Inferior parietal cortex (tissue), 1 donor: ENCODE data around the gene DPP4.
"Not testable (repeated sequence)": the region's sequence is repeated elsewhere in the genome, so short reads cannot be mapped to it uniquely, and the experiment has no call there.

Source experiments
- DNase-seq: peaks from one replicate; pipeline ENCODE4 v3.0.0-alpha.2; 2016; ENCODE audit errors: extremely low spot score

DPP4 gene

DNA sequence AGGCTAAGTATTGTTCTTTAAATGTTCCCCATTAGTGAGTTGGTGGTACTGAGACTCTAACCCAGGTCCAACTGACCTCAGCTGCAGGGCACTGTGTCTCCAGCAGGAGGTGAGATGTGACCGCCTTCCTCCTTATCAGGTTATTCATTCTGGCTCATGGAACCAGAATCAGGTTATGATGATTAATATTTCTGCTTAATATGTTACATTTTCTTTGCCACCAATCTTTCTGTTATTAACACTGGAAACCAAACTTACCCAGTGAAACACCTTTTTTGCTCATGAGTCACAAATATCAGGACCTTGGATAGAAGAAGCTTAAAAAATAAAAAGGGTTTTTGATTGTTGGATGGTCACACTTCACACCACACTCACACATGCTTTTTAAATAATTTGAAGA is 85.4 kb downstream of the DPP4 start:
- no peak for DNase-seq

GRCh38 chr2:161987311-161987710 is 86.7 kb downstream of the DPP4 start:
- DNase-seq = no peak

- DNase-seq = no peak
Observed at GRCh38 chr2:161983866-161984265, 90.1 kb downstream of the DPP4 start.

DNA sequence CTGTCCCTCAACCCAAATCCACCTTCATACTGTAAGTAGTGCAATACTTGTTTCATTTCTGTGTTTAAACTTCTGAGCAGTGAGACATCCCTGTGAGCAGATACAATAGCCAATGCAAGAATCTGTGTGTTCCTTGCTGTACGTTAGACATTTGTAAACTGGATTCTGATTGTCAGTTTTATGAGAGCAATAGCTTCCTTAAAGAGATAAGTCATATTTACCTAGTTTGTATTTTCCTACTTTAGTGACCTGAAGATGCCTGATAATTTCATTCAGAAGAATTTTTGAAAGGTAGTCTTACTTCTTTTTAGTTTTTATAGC is 90.7 kb downstream of the DPP4 start:
- no peak for DNase-seq

DNA sequence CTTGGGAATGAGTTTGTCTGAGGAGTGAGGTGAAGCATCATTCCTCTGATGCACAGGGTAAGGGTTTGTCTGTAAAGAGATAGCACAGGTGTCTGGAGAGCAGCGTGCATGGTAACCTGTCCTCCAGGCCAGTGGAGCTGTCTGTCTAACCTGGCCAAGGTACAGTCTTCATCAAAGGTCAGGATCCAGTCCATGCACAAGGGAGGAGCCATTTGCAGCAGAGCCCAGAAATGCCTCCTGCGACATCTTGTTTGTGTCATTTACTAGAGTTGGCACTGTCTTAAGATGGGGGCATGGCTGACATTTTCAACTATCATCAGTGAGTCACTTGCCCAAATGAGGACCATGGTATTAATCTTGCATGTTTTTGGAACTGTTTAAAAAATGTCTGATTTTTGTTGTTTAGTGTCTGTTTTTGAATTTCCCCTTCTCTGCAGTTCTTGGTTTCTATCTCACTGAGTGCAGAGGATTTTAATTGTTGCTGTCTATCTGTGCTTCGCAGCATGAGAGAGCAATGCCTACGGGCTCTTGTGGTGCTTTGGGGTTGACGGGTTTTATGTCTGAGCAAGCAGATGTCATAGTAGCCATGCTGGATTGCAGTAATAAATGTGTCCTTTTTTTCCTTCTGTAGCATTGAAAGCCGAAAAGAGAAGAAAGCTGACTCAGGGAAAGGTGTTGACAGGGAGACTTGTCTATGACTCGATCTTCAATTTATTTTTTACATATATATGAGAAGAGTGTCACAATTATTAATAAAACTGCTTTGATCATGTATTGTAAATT is 91.3 kb downstream of the DPP4 start:
- no peak for DNase-seq

DNA sequence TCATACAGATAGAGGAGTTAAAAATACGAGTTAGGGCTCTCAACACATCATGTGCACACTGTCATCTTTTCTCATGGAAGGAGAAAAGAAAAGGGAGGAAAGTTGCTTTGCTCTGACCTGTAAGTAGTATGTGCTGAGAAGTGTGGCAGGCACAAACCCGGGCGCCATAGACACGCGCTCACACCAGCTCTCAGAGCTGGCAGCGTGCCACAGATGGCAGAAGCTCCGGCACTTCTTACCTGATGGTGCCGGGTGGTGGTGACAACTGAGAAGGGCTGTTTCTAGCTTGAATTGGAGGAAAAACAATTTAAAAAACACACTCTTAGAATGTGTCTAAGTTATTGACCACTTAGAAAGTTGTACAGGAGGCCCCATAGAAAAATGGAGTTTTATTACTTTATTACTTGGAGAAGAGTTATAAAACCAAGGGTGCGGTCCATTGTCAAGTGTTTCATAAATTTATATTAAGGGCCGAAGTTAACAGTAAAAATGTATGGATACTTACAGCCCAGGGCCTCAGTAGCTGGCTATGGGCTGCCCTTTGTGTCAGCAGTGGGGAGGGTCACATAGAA is 92.2 kb downstream of the DPP4 start:
- no peak for DNase-seq

- DNase-seq = no peak
Observed at GRCh38 chr2:161980976-161981375, 93.0 kb downstream of the DPP4 start.

- DNase-seq = no peak
Observed at GRCh38 chr2:161979490-161979889, 94.5 kb downstream of the DPP4 start.

DNA sequence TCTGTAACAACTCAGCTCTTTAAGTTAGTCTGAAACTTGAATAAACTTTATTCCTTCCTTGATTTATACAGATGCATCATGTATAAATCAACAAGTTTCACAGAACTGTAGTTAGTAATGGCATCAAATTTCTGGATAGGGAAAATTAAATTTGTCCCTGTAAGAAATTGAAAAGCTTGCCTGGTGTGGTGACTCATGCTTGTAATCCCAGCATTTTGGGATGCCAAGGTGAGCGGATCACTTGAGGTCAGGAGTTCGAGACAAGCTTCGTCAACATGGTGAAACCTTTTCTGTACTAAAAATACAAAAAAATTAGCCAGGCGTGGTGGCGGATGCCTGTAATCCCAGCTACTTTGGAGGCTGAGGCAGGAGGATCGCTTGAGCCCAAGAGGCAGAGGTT is 96.1 kb downstream of the DPP4 start:
- DNase-seq = not testable (repeated sequence)

- no peak for DNase-seq
Observed at GRCh38 chr2:161976917-161977316, 97.1 kb downstream of the DPP4 start.

DNA sequence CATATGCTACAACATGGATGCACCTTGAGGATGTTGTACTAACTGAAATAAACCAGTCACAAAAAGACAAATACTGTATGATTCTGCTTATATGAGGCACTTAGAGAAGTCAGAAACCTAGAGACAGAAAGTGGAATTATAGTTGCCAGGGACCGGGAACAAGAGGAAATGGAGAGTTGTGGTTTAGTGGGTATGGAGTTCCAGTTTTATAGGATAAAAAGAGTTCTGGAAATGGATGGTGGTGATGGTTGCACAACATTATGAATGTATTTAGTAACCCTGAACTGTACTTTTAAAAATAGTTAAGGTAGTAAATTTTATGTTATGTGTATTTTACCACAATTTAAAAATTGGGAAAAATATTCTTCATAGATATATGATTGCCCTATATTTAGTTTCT is 97.7 kb downstream of the DPP4 start:
- DNase-seq = no peak

DNA sequence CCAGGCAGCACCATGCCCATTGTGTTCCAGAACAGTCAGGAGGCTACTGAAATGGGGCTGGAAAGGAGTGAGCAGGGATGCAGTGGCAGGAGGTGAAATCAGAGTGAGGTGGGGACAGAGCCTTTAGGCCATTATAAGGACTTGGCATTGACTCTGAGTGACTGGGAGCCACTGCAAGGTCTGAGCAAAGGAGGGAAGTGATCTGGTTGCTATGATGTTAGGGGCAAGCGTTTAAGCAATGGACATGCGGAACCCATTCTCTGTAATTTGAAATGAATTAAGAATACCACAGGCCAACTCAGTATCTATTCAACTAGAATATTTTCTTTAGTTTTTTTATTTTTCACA is 98.2 kb downstream of the DPP4 start:
- DNase-seq = no peak

DNA sequence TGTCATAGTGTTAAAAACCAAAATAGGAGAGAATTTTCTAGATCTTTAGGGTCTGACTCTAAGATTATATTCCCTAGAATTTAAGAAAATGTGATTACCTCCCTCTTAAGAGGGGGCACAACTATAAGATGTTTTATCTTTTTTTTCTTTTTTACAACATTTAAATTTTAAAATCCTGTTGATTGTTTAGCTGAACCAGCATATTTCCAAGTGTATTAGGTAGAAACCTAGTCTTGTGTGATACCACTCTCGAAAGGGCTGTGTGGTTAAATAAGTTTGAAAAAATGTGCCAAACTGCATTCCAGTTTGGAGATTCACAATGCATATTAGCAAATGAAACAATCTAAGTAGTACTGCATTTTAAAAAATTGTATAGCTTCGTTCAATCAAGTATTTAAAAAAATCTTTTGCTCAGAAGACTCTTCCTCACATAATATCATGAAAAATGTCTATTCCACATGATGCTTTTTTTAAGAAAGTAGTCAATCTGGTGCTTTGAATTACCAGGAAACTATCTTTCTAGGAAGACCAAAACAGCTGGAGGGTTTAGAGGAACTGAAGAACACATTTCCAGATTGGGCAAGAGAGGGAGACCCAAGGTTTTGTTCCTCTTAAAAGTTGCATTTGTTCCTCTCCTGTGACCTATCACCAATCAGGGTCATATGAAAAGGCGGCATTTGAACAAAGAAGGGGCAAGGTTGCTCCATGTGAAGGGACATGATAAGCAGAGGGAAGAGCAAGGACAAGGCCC is 98.8 kb downstream of the DPP4 start:
- no peak for DNase-seq

DNA sequence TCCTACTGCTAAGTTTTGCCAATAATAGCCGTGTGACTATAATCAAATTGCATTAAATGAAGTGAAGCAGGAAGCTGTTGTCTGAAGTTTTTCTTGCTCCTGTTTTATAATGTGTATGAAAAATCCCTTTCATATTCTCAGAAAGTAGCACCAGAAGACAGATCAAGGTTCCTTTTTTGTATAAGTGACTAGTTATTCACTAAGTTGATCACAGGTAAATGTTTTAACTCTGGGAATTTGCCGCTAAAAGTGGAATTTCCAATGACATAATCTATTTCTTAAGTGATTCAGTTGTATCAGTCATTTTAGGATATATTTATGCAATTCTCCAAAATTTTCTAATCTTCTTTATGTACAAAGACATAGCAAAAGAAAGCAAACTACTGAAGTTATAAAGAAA is 99.6 kb downstream of the DPP4 start:
- DNase-seq = no peak

GRCh38 chr2:161972866-161973265 is 101.1 kb downstream of the DPP4 start:
- DNase-seq = no peak

DNA sequence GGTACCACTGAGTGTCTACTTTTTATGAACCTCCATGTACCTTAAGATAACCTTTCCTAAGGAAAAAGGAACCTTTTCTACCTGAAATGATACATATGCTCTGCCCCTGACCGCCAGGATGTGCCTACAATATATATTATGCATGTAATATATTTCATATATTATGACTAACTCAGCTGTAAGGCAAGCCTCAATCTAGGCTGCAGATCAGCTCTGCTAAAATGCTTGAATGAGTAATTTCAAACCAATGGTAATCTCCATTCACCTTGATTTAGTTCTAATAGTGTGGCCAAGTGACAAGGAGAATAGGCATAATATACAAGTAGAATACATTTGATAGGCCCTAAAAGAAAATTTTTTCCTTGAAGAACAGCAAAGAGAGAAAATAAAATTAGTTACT is 101.8 kb downstream of the DPP4 start:
- DNase-seq = no peak

GRCh38 chr2:161971551-161971950 is 102.5 kb downstream of the DPP4 start:
- DNase-seq = no peak

DNA sequence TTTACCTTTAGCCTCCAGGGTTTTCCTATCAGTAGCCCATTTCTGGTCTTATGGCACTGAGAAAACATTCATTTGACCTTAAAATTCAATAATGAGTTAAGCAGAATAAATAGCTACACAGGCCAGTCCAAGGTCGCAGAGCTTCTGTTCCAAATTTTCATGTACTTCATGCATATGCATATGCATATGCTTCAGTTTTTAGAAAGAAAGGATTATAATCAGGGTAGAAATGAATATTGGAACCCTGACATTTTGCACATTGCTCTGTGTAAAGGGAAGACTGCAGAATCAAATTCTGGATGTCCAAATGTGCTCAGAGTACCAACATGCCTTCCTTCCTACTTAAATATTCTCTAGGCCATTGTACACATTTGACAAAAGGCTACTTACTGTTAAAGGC is 104.9 kb downstream of the DPP4 start:
- no peak for DNase-seq

DNA sequence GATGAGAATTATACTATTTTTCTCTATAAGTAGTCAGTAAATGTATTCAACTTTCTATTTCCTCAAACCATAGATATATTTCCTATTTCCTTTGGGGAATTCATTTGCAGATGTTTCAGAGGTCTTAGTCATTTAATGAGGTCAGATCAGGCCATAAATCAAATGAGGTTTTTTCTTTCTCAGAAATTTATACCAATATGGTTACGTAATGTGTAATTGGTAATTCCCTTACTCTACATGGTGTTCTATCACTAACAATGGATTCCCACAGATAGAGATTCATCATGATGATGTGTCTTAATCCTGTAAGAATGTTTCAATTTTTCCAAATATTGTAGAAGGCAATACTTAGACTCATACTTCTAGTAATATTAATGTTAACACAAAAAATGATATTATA is 108.0 kb downstream of the DPP4 start:
- DNase-seq = no peak

GRCh38 chr2:161964160-161964559 is 109.9 kb downstream of the DPP4 start:
- no peak for DNase-seq

DNA sequence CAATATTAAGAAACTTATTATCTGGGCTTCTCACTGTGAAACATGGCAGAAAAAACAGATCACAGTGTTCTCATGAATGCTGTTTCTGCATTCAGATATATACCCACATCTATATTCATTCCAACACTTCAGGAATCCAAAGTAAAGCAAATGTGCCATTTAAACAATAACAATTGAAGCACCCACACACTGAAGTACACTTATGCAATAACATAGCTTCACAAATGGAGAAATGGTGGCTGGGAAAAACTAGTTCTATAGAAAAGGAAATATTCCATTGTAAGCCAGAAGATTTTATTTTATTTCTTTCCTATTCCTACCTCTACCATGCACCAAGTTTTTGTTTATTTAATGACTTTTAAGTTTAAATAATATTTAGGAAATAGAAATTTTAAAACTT is 111.9 kb downstream of the DPP4 start:
- no peak for DNase-seq

GRCh38 chr2:161961061-161961460 is 113.0 kb downstream of the DPP4 start:
- DNase-seq = no peak

DNA sequence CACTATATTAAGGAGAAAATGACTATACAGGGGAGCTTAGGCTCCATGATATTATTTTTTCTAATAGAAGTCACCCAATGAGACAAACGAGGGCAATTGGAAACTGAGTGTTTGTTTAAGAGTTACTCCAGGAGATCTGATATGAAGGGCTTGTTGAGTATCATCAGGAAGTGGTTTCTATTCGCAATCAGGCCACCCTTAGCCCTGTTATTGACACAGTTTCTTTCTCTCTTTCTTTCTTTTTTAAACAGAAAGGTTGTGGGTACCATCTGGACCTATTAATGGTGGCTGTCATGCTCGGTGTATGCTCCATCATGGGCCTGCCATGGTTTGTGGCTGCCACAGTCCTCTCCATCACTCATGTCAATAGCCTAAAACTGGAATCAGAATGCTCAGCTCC is 117.3 kb downstream of the DPP4 start:
- no peak for DNase-seq
